HEK293 (cell line): ENCODE results near the gene GCSAM.

Experiments used
- CTCF ChIA-PET: fragments of 350-600 bp; formaldehyde crosslinking; extraction: SDS; loops from one replicate; lab custom pipeline; 2021; ENCODE audit warnings: antibody characterized with exemption; lab: Yijun Ruan, JAX
- POLR2A ChIA-PET: fragments of 300-600 bp; formaldehyde crosslinking; extraction: SDS; loops from one replicate; lab custom pipeline; 2020; ENCODE audit warnings: antibody characterized with exemption, inconsistent platforms; lab: Yijun Ruan, JAX
- H3K27ac ChIP-seq: fragments of 200-500 bp; sonication (Bioruptor generic); 2 replicates; pipeline ENCODE4 v1.5.1; 2014; ENCODE audit warnings: low read depth, low read length, control low read depth, inconsistent platforms; ENCODE audit errors: extremely low read depth
- H3K36me3 ChIP-seq, 2 experiments: fragments of 200-500 bp in 1 of 2; sonication (Bioruptor generic) in 1 of 2; 1 replicate in 1 of 2; 2 replicates in 1 of 2; pipeline ENCODE4 v1.5.1; 2014 to 2017; ENCODE audit warnings: inconsistent platforms in 2 of 2, low read length in 2 of 2; ENCODE audit not compliant: control insufficient read depth in 2 of 2, insufficient read depth in 1 of 2
- H3K4me1 ChIP-seq: fragments of 200-500 bp; sonication (Bioruptor generic); 2 replicates; pipeline ENCODE4 v1.5.1; 2014; ENCODE audit warnings: mild to moderate bottlenecking, low read length, inconsistent platforms; ENCODE audit not compliant: control insufficient read depth, insufficient read depth
- H3K4me3 ChIP-seq: 2 replicates; pipeline ENCODE4 v1.5.1; 2011; ENCODE audit warnings: low read depth, mild to moderate bottlenecking, control low read depth, low read length, moderate library complexity
- H3K9me3 ChIP-seq: fragments of 200-500 bp; sonication (Bioruptor generic); 2 replicates; pipeline ENCODE4 v1.5.1; 2014; ENCODE audit warnings: low read depth, low read length, inconsistent platforms; ENCODE audit not compliant: control insufficient read depth, insufficient read depth
- GLIS1 ChIP-seq: fragments of 450-650 bp; formaldehyde crosslinking; IDR thresholded peaks from 2 replicates; pipeline ENCODE4 v1.5.1; 2016; ENCODE audit warnings: missing biosample characterization, missing genetic modification characterization
- HOXA7 ChIP-seq: sonication (generic); formaldehyde crosslinking; IDR thresholded peaks from 2 replicates; pipeline ENCODE4 v1.8.1; 2022; ENCODE audit warnings: missing genetic modification reagents, borderline replicate concordance
- IKZF3 ChIP-seq: fragments of 450-650 bp; IDR thresholded peaks from 2 replicates; pipeline ENCODE4 v1.5.0; 2018; ENCODE audit warnings: missing biosample characterization, mild to moderate bottlenecking, missing genetic modification characterization, moderate library complexity
- KLF1 ChIP-seq: fragments of 450-650 bp; formaldehyde crosslinking; IDR thresholded peaks from 2 replicates; pipeline ENCODE4 v1.5.1; 2016; ENCODE audit warnings: missing biosample characterization, missing genetic modification characterization
- SP2 ChIP-seq: fragments of 450-650 bp; formaldehyde crosslinking; IDR thresholded peaks from 2 replicates; pipeline ENCODE4 v1.5.1; 2016; ENCODE audit warnings: missing biosample characterization, missing genetic modification characterization
- TRIM28 ChIP-seq: IDR thresholded peaks from 2 replicates; pipeline ENCODE4 v1.6.1; 2011; ENCODE audit warnings: low read length, control low read depth, borderline replicate concordance
- ZIC2 ChIP-seq: fragments of 450-650 bp; formaldehyde crosslinking; IDR thresholded peaks from 2 replicates; pipeline ENCODE4 v1.5.1; 2016; ENCODE audit warnings: missing biosample characterization, missing genetic modification characterization
- ZNF138 ChIP-seq: fragments of 450-650 bp; formaldehyde crosslinking; IDR thresholded peaks from 2 replicates; pipeline ENCODE4 v1.5.1; 2016; ENCODE audit warnings: missing biosample characterization, missing genetic modification characterization, borderline replicate concordance
- ZNF155 ChIP-seq: fragments of 450-650 bp; formaldehyde crosslinking; IDR thresholded peaks from 2 replicates; pipeline ENCODE4 v1.5.1; 2016; ENCODE audit warnings: missing biosample characterization, missing genetic modification characterization
- ZNF174 ChIP-seq: fragments of 450-650 bp; formaldehyde crosslinking; IDR thresholded peaks from 2 replicates; pipeline ENCODE4 v1.5.0; 2017; ENCODE audit warnings: missing biosample characterization, mild to moderate bottlenecking, missing genetic modification characterization
- ZNF214 ChIP-seq: fragments of 450-650 bp; formaldehyde crosslinking; IDR thresholded peaks from 2 replicates; pipeline ENCODE4 v1.5.1; 2017; ENCODE audit warnings: missing biosample characterization, mild to moderate bottlenecking, missing genetic modification characterization, borderline replicate concordance
- ZNF239 ChIP-seq: fragments of 450-650 bp; formaldehyde crosslinking; IDR thresholded peaks from 2 replicates; pipeline ENCODE4 v1.5.1; 2016; ENCODE audit warnings: missing biosample characterization, missing genetic modification characterization
- ZNF335 ChIP-seq: fragments of 450-650 bp; formaldehyde crosslinking; conservative IDR thresholded peaks from 2 replicates; pipeline ENCODE4 v1.5.1; 2016; ENCODE audit warnings: missing biosample characterization, missing genetic modification characterization
- ZNF391 ChIP-seq: fragments of 450-650 bp; formaldehyde crosslinking; IDR thresholded peaks from 2 replicates; pipeline ENCODE4 v1.5.1; 2016; ENCODE audit warnings: low read depth, missing biosample characterization, missing genetic modification characterization, borderline replicate concordance
- ZNF501 ChIP-seq: fragments of 450-650 bp; formaldehyde crosslinking; IDR thresholded peaks from 2 replicates; pipeline ENCODE4 v1.5.1; 2016; ENCODE audit warnings: missing biosample characterization, missing genetic modification characterization
- ZNF510 ChIP-seq: fragments of 450-650 bp; formaldehyde crosslinking; IDR thresholded peaks from 2 replicates; pipeline ENCODE4 v1.5.1; 2018; ENCODE audit warnings: mild to moderate bottlenecking, missing genetic modification characterization, missing biosample characterization; ENCODE audit not compliant: insufficient replicate concordance
- ZNF514 ChIP-seq: fragments of 450-650 bp; formaldehyde crosslinking; IDR thresholded peaks from 2 replicates; pipeline ENCODE4 v1.5.1; 2016; ENCODE audit warnings: missing biosample characterization, missing genetic modification characterization
- ZNF549 ChIP-seq: fragments of 450-650 bp; IDR thresholded peaks from 2 replicates; pipeline ENCODE4 v1.5.1; 2018; ENCODE audit warnings: missing biosample characterization, missing genetic modification characterization, mild to moderate bottlenecking, inconsistent platforms, moderate library complexity
- ZNF664 ChIP-seq: fragments of 450-650 bp; formaldehyde crosslinking; IDR thresholded peaks from 2 replicates; pipeline ENCODE4 v1.5.1; 2016; ENCODE audit warnings: missing biosample characterization, missing genetic modification characterization
- ZNF76 ChIP-seq: fragments of 450-650 bp; formaldehyde crosslinking; IDR thresholded peaks from 2 replicates; pipeline ENCODE4; 2016; ENCODE audit warnings: low read depth, missing biosample characterization, missing genetic modification characterization, borderline replicate concordance
- TF ChIP-seq, protein P1 (sequence below): fragments of 450-650 bp; formaldehyde crosslinking; IDR thresholded peaks from 2 replicates; pipeline ENCODE4 v1.5.1; 2016; ENCODE audit warnings: missing biosample characterization, missing genetic modification characterization
- TF ChIP-seq, protein P2 (sequence below): fragments of 450-650 bp; formaldehyde crosslinking; IDR thresholded peaks from 2 replicates; pipeline ENCODE4 v1.5.1; 2016; ENCODE audit warnings: missing biosample characterization, missing genetic modification characterization
- TF ChIP-seq, protein P3 (sequence below): fragments of 450-650 bp; formaldehyde crosslinking; IDR thresholded peaks from 2 replicates; pipeline ENCODE4 v1.5.1; 2016; ENCODE audit warnings: missing biosample characterization, missing genetic modification characterization
- TF ChIP-seq, protein P4 (sequence below): fragments of 450-650 bp; formaldehyde crosslinking; IDR thresholded peaks from 2 replicates; pipeline ENCODE4 v1.5.1; 2016; ENCODE audit warnings: missing biosample characterization, missing genetic modification characterization

GCSAM gene

DNA sequence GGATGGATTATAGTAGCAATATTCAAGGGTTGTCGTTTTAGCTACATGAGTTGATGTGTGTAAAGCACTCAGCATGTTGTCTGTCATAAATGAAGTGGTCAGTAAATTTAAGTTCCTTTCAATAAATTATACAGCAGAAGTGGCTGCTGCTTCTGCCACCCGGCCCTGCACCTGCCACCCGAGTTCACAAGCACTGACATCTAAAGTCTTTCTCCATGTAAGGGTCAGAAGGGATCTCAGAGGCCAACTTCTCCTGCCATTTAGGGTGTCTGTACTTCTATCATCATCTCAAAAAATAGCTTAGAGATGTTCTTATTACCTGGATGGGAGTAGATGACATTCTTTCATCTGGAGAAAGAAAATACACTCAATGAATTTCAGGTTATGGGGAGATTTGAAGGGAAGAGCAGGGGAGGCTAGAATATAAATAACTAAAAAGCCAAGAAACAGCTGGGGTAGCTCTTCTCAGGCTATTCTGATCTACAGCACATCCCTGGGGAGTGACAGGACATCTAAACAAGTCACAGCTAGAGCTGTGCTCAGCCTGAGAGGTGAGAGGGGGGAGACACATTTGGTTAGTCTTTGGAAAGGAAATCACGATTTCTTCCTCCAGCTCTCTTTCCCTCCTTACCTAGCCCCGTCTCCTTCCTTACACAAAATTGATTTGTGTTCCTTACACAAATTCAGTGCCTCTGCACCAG, 8.0 kb downstream of the GCSAM start (continued):
- TF ChIP-seq ZNF510 (tag by site-specific recombination): no peak
- TF ChIP-seq GLIS1 (tag by site-specific recombination): no peak
- TF ChIP-seq ZNF138 (tag by site-specific recombination): no peak
- TF ChIP-seq, protein P1, sequence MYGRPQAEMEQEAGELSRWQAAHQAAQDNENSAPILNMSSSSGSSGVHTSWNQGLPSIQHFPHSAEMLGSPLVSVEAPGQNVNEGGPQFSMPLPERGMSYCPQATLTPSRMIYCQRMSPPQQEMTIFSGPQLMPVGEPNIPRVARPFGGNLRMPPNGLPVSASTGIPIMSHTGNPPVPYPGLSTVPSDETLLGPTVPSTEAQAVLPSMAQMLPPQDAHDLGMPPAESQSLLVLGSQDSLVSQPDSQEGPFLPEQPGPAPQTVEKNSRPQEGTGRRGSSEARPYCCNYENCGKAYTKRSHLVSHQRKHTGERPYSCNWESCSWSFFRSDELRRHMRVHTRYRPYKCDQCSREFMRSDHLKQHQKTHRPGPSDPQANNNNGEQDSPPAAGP (tag by site-specific recombination): no peak
- no peak for TF ChIP-seq ZNF664 (tag by site-specific recombination)
- no peak for TF ChIP-seq IKZF3 (tag by site-specific recombination)
- TF ChIP-seq, protein P2, sequence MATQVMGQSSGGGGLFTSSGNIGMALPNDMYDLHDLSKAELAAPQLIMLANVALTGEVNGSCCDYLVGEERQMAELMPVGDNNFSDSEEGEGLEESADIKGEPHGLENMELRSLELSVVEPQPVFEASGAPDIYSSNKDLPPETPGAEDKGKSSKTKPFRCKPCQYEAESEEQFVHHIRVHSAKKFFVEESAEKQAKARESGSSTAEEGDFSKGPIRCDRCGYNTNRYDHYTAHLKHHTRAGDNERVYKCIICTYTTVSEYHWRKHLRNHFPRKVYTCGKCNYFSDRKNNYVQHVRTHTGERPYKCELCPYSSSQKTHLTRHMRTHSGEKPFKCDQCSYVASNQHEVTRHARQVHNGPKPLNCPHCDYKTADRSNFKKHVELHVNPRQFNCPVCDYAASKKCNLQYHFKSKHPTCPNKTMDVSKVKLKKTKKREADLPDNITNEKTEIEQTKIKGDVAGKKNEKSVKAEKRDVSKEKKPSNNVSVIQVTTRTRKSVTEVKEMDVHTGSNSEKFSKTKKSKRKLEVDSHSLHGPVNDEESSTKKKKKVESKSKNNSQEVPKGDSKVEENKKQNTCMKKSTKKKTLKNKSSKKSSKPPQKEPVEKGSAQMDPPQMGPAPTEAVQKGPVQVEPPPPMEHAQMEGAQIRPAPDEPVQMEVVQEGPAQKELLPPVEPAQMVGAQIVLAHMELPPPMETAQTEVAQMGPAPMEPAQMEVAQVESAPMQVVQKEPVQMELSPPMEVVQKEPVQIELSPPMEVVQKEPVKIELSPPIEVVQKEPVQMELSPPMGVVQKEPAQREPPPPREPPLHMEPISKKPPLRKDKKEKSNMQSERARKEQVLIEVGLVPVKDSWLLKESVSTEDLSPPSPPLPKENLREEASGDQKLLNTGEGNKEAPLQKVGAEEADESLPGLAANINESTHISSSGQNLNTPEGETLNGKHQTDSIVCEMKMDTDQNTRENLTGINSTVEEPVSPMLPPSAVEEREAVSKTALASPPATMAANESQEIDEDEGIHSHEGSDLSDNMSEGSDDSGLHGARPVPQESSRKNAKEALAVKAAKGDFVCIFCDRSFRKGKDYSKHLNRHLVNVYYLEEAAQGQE (tag by site-specific recombination): no peak
- TF ChIP-seq SP2: no peak
- no peak for TF ChIP-seq HOXA7 (CRISPR knock-in tag)
- no peak for TF ChIP-seq ZNF239 (tag by site-specific recombination)
- TF ChIP-seq KLF1 (tag by site-specific recombination): no peak
- no peak for TF ChIP-seq ZIC2 (tag by site-specific recombination)

DNA sequence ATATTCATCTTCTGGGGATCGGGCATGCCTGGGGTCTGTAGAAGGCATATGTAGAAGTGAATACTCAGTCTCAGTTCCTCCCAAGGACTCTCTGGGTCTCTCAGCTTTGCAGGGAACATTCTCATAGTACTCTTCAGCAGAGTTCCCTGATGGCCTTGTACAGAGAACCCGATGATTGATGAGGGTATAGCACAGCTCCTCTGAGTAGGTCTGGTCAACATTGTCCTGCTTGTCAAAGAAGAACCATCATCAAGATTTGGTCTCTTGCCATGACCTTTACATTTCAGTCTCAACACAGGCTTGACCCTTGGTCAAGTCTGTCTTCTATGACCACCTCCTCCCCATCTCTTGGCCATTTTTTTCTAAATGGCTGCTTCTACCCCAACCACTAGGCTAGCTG, 9.5 kb downstream of the GCSAM start:
- ChIA-PET POLR2A (no interaction called here), CTCF (interaction anchor here (1.2 to 1.9 kb wide), 2 partner anchors 12 kb away, joined by 4 to 6 read pairs; no protein-coding TSS in a partner anchor)
- TF ChIP-seq ZNF549 (tag by site-specific recombination) (no peak), ZNF214 (tag by site-specific recombination) (no peak), ZNF335 (no peak), TRIM28 (no peak), ZNF76 (tag by site-specific recombination) (no peak), ZNF514 (no peak), ZNF501 (no peak), ZNF391 (tag by site-specific recombination) (no peak), ZNF155 (tag by site-specific recombination) (no peak), ZNF174 (no peak)
- TF ChIP-seq, protein P3, sequence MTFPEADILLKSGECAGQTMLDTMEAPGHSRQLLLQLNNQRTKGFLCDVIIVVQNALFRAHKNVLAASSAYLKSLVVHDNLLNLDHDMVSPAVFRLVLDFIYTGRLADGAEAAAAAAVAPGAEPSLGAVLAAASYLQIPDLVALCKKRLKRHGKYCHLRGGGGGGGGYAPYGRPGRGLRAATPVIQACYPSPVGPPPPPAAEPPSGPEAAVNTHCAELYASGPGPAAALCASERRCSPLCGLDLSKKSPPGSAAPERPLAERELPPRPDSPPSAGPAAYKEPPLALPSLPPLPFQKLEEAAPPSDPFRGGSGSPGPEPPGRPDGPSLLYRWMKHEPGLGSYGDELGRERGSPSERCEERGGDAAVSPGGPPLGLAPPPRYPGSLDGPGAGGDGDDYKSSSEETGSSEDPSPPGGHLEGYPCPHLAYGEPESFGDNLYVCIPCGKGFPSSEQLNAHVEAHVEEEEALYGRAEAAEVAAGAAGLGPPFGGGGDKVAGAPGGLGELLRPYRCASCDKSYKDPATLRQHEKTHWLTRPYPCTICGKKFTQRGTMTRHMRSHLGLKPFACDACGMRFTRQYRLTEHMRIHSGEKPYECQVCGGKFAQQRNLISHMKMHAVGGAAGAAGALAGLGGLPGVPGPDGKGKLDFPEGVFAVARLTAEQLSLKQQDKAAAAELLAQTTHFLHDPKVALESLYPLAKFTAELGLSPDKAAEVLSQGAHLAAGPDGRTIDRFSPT (tag by site-specific recombination): no peak
- TF ChIP-seq, protein P4, sequence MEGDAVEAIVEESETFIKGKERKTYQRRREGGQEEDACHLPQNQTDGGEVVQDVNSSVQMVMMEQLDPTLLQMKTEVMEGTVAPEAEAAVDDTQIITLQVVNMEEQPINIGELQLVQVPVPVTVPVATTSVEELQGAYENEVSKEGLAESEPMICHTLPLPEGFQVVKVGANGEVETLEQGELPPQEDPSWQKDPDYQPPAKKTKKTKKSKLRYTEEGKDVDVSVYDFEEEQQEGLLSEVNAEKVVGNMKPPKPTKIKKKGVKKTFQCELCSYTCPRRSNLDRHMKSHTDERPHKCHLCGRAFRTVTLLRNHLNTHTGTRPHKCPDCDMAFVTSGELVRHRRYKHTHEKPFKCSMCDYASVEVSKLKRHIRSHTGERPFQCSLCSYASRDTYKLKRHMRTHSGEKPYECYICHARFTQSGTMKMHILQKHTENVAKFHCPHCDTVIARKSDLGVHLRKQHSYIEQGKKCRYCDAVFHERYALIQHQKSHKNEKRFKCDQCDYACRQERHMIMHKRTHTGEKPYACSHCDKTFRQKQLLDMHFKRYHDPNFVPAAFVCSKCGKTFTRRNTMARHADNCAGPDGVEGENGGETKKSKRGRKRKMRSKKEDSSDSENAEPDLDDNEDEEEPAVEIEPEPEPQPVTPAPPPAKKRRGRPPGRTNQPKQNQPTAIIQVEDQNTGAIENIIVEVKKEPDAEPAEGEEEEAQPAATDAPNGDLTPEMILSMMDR (tag by site-specific recombination): no peak
- TF ChIP-seq, protein P2 (tag by site-specific recombination): no peak
- Histone ChIP-seq H3K27ac (no peak overlapping the region), H3K4me3 (no peak overlapping the region), H3K4me1 (0 out of 2 replicates have a peak, but pooled peaks cover 6% of the 10 kb centered on the region), H3K9me3 (no peaks in the 10 kb centered on the region), H3K36me3 (peaks cover 0 to 28% of the 10 kb centered on the region in 2 experiments; a peak in 1 of 3 replicates)
